ENCODE results near the gene PCDHGB1.
"Not testable (repeated sequence)": the region's sequence is repeated elsewhere in the genome, so short reads cannot be mapped to it uniquely, and the experiment has no call there.

Gene PCDHGB1

DNA sequence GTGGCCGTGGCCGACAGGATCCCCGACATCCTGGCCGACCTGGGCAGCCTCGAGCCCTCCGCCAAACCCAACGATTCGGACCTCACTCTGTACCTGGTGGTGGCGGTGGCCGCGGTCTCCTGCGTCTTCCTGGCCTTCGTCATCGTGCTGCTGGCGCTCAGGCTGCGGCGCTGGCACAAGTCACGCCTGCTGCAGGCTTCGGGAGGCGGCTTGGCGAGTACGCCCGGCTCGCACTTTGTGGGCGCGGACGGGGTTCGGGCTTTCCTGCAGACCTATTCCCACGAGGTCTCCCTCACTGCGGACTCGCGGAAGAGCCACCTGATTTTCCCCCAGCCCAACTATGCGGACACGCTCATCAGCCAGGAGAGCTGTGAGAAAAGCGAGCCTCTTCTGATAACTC, 3.9 kb upstream of the PCDHGB1 start:
- not testable (repeated sequence) for DNase-seq

DNA sequence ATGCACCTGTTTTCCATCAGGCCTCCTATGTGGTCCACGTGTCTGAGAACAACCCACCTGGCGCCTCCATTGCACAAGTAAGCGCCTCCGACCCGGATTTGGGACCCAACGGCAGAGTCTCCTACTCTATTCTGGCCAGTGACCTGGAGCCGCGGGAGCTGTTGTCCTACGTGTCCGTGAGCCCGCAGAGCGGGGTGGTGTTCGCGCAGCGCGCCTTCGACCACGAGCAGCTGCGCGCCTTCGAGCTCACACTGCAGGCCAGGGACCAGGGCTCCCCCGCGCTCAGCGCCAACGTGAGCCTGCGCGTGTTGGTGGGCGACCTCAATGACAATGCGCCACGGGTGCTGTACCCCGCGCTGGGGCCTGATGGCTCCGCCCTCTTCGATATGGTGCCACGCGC, 1.7 kb downstream of the PCDHGB1 start:
- no peak for DNase-seq

DNA sequence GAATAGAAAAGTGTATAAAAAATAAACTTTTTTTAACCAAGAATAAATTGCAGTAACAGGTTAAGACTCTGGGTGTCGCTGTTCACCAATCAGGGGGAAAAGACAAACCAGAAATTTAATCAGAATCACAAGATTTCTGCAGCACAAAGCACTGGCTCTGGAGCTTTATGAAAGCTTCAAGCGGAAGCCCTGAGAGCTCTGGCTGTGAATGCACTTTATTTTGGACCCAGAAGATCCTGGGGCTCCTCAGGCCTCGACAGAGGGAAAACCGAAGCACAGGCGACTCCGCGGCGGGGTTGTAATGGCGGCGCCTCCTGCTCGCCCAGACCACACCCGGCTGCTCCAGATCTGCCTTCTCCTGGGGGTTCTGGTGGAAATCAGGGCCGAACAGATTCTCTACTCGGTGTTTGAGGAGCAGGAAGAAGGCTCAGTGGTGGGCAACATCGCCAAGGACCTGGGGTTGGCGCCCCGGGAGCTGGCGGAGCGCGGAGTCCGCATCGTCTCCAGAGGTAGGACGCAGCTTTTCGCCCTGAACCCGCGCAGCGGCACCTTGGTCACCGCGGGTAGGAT, 5.1 kb downstream of the PCDHGB1 start, which contains the start of gene PCDHGA4:
TSS of gene PCDHGA4 (plus strand) at position 122 of the 570 bp plus-strand sequence. CDS start at position 209, 87 bp downstream.
- no peak for DNase-seq

DNA sequence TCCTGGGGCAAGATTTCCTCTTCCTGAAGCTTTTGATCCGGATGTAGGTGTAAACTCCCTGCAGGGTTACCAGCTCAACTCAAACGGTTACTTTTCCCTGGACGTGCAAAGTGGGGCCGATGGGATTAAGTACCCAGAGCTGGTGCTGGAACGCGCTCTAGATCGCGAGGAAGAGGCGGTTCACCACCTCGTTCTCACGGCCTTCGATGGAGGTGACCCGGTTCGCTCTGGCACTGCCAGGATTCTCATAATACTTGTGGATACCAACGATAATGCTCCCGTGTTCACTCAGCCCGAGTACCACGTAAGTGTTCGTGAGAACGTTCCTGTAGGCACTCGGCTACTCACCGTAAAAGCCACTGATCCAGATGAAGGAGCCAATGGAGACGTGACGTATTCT, 5.7 kb downstream of the PCDHGB1 start:
- no peak for DNase-seq

DNA sequence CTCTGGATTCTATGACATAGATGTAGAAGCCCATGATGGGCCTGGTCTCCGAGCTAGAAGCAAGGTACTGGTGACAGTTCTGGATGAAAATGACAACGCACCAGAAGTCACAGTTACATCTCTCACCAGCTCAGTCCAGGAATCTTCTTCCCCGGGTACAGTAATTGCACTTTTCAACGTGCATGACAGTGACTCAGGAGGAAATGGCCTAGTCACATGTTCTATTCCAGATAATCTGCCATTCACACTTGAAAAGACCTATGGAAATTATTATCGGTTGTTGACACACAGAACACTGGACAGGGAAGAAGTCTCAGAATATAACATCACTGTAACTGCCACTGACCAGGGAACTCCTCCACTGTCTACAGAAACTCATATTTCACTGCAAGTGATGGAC, 6.2 kb downstream of the PCDHGB1 start:
- no peak for DNase-seq

DNA sequence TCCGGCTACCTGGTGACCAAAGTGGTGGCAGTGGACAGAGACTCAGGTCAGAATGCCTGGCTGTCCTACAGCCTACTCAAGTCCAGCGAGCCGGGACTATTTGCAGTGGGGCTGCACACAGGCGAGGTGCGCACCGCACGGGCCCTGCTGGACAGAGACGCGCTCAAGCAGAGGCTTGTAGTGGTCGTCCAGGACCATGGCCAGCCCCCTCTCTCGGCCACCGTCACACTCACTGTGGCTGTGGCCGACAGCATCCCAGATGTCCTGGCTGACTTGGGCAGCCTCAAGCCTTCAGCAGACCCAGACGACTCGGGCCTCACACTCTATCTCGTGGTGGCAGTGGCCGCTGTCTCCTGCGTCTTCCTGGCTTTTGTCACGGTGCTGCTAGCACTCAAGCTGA, 7.1 kb downstream of the PCDHGB1 start:
- DNase-seq = no peak

DNA sequence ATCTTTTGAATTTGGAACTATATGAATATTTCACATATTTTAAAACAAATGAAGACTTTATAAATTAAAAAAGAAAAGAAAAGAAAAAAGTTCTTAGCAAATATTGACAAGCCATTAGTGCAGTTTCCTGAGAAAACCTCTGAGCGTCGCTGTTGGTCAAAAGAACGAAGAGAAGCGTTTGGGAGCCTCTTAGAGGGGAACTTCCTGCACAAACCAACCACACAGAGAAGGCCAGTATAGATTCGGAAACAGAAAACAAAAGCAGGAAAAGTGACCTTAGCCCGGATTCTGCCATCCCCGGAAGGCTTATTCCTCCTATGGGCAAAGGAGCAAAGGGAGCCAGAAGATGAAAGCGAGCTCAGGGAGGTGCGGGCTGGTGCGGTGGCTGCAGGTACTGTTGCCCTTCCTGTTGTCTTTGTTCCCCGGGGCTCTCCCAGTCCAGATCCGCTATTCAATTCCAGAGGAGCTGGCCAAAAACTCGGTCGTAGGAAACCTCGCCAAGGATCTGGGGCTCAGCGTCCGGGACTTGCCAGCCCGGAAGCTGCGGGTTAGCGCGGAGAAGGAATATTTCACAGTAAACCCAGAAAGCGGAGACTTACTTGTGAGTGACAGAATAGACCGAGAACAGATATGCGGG, 10.0 kb downstream of the PCDHGB1 start, which contains the start of gene PCDHGB2:
TSS of gene PCDHGB2 (plus strand) at position 205 of the 637 bp plus-strand sequence. CDS start at position 347, 142 bp downstream.
- DNase-seq = no peak

DNA sequence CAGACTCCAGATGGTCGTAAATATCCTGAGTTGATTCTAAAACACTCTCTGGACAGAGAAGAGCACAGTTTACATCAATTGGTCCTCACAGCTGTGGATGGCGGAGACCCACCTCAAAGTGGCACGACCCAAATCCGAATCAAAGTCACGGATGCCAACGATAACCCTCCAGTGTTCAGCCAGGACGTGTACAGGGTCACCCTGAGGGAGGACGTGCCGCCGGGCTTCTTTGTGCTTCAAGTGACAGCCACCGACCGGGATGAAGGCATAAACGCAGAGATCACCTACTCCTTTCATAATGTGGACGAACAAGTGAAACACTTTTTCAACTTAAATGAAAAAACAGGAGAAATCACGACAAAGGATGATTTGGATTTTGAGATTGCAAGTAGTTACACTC, 10.8 kb downstream of the PCDHGB1 start:
- DNase-seq = no peak

DNA sequence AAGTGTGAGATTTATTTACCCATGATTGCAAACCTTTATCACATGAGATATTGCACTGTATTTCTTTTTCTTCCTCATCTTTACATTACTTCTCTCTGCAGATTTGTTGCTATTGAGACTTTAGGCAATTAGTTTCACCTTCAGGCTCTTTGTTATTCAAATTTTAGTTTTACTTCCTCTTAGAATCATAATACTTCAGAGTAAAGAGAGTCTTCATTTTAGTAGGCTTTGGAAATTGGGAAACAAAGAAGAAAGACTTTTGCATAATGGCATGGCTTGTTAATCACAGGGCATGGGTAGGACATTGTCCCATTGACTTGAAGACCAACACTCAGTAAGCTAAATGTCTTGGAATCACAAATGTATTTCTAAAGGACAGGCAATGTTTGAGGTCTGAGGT, 12.8 kb downstream of the PCDHGB1 start:
- DNase-seq = no peak

DNA sequence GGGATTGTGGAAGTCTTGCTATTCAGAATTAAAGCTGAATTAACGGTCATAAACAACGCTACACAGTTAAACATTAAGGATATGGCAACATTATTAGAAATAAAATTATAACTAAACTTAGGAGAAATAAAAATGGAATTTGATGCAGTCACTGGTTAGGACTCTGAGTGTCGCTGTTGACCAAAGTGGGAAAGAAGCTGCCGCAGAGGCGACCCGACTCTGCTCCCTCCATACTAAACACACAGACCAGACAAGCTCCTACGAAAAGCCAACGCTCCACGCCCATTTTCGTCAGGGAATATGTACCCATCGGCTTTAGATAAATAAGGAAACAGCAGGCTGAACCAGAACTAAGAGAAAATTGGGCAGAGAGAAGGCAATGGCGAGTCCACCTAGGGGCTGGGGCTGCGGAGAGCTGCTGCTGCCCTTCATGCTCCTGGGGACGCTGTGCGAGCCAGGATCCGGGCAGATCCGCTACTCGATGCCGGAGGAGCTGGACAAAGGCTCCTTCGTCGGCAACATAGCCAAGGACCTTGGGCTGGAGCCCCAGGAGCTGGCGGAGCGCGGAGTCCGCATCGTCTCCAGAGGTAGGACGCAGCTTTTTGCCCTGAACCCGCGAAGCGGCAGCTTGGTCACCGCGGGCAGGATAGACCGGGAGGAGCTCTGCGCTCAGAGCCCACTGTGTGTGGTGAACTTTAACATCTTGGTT, 14.2 kb downstream of the PCDHGB1 start, which contains the start of gene PCDHGA5:
TSS of gene PCDHGA5 (plus strand) at position 211 of the 709 bp plus-strand sequence. CDS start at position 380, 169 bp downstream.
- no peak for DNase-seq

DNA sequence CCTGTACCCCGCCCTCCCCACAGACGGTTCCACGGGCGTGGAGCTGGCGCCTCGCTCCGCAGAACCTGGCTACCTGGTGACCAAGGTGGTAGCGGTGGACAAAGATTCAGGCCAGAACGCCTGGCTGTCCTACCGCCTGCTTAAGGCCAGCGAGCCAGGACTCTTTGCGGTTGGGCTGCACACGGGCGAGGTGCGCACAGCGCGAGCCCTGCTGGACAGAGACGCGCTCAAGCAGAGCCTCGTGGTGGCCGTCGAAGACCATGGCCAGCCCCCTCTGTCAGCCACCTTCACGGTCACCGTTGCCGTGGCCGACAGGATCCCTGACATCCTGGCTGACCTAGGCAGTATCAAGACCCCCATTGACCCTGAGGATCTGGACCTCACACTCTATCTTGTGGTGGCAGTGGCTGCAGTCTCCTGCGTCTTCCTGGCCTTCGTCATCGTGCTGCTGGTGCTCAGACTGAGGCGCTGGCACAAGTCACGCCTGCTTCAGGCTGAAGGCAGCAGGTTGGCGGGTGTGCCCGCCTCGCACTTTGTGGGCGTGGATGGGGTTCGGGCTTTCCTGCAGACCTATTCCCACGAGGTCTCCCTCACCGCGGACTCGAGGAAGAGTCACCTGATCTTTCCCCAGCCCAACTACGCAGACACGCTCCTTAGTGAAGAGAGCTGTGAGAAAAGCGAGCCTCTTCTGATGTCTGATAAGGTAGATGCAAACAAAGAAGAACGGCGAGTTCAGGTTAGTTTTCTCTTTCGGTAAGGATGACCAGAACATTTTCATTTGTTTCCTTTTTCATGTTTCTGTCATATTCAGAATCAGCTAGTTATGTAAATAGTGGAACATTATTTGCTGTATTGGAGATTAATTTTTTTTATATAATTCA, 16.4 kb downstream of the PCDHGB1 start:
- no peak for DNase-seq

DNA sequence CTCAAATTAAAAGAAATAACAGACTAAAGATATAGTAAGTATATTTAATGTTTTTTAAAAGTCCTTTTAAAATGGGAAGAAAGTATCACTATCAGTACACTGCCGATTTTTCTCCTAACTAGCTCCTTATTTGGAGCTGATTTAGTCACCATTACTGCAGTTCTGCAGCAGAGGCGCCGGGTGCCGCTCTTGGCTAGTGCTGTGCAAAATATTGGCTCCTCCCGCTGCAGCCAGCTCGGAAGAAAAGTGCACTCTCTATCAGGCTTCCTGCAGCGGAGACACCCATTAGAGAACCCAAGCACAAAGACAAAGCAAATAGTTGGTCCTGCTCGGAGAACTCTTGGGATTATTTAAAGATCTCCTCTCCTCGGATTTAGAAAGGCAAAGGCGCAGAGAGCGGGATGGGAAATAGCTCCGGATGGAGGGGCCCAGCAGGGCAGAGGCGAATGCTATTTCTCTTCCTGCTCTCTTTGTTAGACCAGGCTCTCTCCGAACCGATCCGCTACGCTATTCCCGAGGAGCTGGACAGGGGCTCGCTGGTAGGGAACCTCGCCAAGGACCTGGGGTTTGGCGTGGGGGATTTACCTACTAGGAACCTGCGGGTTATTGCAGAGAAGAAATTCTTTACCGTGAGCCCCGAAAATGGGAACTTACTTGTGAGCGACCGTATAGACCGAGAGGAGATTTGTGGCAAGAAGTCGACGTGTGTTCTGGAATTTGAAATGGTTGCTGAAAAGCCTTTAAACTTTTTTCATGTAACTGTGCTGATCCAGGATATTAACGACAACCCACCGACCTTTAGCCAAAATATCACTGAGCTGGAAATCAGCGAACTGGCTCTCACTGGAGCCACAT, 20.3 kb downstream of the PCDHGB1 start, which contains the start of gene PCDHGB3:
TSS of gene PCDHGB3 (plus strand) at position 249 of the 855 bp plus-strand sequence. CDS start at position 402, 153 bp downstream.
- DNase-seq = no peak

DNA sequence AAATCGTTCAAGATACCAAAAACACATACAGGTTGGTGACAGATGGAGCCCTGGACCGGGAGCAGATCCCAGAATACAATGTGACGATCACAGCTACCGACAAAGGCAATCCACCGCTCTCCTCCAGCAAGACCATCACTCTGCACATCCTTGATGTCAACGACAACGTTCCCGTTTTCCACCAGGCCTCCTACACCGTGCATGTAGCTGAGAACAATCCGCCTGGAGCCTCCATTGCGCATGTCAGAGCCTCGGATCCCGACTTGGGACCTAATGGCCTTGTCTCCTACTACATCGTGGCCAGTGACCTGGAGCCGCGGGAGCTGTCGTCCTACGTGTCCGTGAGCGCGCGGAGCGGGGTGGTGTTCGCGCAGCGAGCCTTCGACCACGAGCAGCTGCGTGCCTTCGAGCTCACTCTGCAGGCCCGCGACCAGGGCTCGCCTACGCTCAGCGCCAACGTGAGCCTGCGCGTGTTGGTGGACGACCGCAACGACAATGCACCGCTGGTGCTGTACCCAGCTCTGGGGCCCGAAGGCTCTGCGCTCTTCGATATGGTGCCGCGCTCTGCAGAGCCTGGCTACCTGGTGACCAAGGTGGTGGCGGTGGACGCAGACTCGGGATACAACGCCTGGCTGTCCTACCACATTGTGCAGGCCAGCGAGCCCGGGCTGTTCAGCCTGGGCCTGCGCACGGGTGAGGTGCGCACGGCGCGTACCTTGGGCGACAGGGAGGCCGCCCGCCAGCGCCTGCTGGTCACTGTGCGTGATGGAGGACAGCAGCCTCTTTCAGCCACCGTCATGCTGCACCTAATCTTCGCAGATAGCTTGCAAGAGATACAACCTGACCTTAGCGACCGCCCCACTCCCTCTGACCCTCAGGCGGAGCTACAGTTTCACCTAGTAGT, 21.9 kb downstream of the PCDHGB1 start:
- DNase-seq = no peak

DNA sequence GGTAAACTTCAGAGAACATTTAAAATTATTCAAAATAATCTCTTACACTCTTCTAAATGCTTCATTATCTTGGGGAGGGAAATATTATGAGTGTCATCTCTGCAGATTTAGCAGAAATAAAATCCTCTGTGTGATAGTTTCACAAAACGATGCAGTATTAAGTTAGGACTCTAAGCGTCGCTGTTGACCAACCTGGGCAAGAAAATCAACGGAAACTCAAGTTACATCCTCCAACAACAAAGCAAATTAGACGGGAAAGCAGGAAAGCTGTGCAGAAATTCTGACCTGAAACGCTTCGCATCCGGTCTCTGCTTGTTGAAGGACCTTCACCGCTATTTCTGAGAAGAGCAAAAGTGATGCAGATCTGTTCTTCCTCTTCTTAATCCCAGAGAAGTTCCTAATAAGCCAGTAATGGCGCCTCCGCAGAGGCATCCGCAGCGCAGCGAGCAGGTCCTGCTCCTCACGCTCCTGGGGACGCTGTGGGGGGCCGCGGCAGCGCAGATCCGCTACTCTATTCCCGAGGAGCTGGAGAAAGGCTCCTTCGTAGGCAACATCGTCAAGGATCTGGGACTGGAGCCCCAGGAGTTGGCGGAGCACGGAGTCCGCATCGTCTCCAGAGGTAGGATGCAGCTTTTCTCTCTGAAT, 23.9 kb downstream of the PCDHGB1 start, which contains the start of gene PCDHGA6:
TSS of gene PCDHGA6 (plus strand) at position 219 of the 645 bp plus-strand sequence. CDS start at position 412, 193 bp downstream.
- DNase-seq = no peak

DNA sequence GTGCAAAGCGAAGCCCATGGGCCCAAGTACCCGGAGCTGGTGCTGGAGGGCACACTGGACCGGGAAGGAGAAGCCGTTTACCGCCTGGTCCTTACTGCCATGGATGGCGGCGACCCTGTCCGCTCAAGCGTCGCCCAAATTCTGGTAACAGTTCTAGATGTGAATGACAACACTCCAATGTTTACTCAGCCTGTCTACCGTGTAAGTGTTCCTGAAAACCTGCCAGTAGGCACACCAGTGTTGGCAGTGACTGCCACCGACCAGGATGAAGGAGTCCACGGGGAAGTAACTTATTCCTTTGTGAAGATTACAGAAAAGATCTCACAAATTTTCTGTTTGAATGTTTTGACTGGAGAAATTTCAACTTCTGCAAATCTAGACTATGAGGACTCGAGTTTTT, 24.7 kb downstream of the PCDHGB1 start:
- DNase-seq = no peak

DNA sequence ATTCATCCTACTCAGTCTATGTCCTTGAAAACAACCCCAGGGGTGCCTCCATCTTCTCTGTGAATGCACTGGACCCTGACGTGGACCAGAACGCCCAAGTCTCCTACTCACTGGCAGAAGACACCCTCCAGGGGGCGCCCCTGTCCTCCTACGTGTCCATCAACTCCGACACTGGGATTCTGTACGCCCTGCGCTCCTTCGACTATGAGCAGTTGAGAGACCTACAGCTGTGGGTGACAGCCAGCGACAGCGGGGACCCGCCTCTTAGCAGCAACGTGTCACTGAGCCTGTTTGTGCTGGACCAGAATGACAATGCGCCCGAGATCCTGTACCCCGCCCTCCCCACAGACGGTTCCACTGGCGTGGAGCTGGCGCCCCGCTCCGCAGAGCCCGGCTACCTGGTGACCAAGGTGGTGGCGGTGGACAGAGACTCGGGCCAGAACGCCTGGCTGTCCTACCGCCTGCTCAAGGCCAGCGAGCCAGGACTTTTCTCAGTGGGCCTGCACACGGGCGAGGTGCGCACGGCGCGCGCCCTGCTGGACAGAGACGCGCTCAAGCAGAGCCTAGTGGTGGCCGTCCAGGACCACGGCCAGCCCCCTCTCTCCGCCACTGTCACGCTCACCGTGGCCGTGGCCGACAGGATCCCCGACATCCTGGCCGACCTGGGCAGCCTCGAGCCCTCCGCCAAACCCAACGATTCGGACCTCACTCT, 25.7 kb downstream of the PCDHGB1 start:
- DNase-seq = not testable (repeated sequence)

DNA sequence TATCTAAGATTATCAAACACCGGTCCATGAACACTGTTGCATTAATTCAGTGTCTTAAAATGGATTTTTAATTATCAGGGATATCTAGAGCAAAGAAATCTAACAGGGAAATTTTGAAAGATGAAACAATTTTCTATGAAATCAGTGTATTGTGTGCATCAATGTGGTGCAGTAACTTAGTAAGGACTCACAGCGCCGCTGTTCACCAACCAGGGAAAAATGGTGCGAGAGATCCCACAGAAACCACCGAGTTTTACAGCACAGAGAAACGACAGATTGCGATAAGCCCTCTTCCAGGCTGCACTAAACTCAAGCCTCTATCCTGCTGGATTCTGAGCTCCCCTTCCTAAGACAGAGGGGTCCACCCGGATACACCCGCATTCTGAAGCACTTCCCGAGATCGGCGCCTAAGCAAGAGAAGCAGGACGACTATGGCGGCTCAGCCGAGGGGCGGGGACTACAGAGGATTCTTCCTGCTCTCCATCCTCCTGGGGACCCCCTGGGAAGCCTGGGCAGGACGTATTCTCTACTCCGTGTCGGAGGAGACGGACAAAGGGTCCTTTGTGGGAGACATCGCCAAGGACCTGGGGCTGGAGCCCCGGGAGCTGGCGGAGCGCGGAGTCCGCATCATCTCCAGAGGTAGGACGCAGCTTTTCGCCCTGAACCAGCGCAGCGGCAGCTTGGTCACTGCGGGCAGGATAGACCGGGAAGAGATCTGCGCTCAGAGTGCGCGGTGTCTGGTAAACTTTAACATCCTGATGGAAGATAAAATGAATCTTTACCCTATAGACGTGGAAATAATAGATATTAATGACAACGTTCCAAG, 32.8 kb downstream of the PCDHGB1 start, which contains the start of gene PCDHGA7:
TSS of gene PCDHGA7 (plus strand) at position 274 of the 826 bp plus-strand sequence. CDS start at position 432, 158 bp downstream.
- no peak for DNase-seq

DNA sequence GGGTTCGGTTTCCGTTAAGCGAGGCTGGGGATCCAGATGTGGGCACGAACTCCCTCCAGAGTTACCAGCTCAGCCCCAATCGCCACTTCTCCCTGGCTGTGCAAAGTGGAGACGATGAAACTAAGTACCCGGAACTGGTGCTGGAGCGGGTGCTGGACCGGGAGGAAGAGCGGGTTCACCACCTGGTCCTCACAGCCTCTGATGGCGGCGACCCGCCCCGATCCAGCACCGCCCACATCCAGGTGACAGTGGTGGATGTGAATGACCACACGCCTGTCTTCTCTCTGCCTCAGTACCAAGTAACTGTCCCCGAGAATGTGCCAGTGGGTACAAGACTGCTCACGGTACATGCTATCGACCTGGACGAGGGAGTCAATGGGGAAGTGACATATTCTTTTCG, 33.4 kb downstream of the PCDHGB1 start:
- no peak for DNase-seq
